Activated T-helper 9 cell treated with anti-CD3 and anti-CD28 coated beads, Interleukin-2, amount 50 U/mL, for 16 hours (primary cell): ENCODE results near the gene MYOM3.

Experiments used
- DNase-seq: peaks from one replicate; pipeline ENCODE4 v3.0.0-alpha.2; 2020; ENCODE audit warnings: low read depth

MYOM3 gene

DNA sequence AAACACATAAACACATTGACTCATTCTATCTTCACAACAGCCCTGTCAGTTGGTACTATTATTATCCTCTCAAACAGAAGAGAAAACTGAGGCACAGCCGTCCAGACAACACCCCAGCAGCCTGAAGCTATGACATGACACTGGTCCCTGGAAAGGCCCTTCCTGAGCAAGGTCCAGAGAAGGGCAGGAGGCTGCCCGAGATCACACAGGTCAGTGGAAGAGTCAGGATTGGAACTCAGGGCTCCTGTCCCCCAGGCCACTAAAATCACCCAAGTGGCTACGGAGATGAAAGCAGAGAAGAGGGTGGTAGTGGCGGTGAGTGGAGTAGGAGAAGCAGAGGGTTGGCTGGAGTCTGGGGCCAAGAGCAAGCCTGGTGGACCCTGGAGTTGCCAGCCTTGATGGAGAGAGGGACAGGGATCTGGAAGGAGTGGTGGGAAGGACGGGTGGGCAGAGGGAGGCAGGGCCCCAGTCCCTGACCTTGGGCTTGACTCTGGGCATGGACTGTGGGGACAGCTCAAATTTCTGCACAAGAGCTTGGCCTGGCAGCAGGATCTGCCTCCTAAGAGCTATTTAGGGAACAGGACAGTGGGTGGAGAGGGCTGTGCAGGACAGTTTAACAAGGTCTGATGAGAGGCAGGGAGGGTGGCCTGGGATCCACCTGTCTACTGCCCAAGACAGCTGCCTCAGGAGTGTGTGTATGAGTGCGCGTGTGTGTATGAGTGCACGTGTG lies 15.8 kb downstream of the MYOM3 start:
- DNase-seq: no peak

DNA sequence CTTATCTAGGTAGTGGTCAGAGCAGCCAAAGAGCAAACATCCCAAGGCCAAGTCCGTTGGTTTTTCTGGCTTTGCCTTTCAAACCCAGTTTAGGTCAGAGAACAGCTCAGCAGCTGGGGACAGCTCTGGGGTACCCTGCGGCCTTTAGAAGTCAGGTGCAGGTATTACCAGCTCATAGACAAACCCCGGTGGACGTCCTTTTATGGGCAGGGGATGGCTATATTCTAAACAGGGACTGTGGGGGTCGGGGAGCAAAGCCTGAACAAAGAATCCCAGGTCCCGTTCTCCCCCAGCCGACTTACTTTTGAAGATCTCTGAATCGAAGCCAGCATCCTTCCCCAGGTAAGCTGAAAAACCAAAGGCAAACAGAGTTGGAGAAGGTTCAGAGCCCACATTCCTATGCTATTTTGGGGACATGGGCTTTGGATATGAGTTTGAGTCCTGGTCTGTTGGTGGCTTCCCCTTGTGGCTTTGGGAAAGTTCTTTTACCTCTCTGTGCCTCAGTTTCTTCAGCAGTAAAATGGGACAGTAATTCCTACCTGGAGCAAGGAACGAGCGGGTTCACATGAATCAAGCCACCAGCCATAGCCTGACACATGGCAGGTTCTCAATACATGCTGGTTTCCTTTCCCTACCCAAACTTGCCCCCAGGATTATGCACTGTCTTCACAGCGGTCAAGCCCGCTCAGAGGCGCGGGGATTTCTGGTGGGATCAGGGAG lies 16.6 kb downstream of the MYOM3 start:
- DNase-seq: no peak

DNA sequence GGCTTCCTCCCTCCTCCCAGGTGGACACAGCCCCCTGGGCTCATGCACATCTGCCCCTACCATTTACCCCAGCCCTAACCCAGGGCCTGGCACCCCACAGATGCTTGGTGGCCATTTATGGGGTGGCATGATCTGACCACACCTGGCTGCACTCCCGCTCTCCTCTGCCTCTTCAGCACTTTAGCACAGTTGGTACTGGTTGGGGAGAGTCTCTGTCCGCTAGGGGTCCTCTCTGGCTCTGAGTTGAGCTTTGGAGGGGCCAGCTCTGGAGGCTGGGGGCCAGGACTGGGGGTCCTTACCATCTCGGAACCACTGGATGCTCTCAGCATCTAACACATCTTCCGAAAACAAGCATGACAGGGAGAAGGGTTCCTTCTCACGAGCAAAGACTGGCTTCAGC lies 17.4 kb downstream of the MYOM3 start:
- DNase-seq: no peak

DNA sequence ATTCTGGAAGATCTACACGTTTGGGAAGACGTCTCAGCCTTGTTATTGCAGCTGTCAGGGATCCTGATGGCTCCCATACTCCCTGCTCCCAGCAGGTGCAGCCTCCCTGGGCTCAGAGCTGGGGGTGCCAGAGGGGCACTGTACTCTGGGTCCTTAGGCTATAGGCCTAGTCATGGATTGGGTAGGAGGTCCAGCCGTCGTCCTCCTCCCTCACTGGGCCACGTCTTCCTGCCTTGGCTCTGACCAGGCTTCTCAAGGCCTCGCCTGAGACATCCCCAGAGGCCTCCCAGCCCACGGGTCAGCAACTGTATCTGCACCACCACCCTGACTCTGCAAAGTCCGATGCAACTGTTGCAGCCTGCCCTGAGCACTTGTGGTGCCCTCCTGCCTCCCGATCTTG lies 18.2 kb downstream of the MYOM3 start:
- DNase-seq: no peak

DNA sequence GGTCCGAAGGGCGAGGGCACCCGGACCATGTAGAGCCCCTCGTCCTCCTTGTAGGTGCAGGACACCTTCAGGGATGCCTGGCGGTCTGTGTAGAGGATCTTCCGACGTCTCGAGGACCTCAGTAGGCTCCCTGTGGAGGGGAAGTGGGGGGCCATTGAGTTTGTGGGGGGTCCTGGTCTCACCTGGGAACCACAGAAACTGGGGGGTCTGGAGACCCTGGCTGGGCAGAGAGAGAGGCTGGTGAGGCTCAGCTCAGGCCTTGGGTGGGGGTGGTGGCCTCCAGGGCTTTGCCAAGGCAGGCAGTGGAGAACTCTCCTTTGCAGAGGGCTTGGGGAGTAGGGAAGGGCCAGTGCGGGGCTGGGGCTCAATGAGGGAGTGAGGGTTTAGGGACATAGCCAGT lies 19.0 kb downstream of the MYOM3 start:
- DNase-seq: no peak

DNA sequence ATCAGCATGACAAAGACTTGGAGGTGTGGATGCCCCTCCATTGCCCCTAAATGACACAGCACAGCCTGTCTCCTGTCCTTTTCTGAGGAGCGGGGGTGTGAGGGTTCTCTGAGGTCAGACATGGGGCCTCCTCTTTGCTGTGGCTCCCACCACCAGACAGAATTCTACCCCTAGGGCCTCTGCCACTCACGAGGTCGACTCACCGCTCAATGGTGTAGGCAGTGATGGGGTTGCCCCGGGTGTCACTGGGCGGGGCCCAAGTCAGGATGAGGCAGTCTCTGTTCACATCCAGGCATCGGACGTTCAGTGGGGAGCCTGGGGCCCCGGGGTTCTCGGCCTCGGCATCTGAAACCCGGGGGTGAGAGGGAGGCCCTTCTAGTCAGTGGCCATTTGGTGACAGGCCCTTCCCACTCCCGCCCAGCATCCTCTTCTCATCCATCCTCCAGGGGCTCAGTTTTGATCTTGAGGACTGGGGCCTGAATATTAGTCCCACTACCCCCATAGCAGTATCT lies 19.9 kb downstream of the MYOM3 start:
- DNase-seq: no peak

DNA sequence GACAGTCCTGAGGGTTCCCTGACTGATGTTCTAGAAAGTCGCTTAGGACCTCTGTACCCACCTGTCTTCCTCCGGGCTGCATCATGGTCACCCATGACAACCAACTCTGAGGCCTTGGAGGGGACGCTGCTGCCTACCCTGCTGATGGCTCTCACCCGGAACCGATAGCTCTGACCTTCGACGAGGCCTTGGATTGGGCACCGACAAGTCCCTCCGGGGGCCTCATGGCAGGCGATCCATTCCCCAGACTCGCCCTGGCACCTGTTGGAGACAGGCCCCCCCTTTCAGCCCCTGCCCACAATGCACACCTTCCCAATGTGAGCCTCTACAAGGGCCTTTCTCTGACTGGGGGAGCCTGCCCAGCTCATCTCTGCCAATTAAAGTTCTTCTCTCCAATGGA lies 21.2 kb downstream of the MYOM3 start:
- no peak for DNase-seq

DNA sequence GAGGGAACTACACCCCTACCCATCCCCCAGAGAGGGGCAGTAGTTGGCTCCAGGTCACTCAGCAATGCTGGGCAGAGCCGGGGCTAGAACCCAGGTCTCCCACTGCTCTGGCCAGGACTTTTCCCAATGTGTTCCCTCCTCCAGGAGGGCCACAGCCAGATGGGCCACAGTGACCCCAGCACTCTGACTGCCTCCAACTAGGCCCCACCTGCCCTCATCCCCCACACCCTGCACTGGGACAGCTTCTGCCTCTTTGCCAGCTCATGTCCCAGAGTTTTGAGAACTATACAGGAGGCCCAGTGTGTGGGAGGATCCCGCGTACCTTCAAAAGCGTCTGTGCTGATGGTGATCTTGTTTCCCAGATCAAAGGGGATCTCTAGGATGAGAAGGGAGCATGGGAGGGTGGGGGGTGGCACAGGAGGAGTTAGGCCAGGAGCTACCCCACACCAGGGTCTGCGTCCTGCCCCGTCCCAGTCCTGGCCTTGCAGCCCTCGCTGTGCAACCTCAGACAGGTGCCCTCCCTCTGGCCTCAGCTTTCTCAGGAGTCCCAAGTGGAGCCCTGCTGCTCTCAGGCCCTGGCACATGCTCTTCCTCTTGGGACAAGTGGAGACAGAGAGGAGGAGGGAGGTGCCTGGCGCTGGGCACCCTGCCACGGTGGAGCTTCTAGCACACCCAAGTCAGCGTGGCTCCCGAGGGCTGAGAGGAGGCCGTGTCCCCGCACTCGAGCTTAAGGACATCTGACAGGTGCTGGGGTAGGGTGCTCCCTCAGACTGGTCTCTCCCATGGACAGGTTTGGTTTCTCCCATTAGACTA lies 22.0 kb downstream of the MYOM3 start:
- DNase-seq: no peak

DNA sequence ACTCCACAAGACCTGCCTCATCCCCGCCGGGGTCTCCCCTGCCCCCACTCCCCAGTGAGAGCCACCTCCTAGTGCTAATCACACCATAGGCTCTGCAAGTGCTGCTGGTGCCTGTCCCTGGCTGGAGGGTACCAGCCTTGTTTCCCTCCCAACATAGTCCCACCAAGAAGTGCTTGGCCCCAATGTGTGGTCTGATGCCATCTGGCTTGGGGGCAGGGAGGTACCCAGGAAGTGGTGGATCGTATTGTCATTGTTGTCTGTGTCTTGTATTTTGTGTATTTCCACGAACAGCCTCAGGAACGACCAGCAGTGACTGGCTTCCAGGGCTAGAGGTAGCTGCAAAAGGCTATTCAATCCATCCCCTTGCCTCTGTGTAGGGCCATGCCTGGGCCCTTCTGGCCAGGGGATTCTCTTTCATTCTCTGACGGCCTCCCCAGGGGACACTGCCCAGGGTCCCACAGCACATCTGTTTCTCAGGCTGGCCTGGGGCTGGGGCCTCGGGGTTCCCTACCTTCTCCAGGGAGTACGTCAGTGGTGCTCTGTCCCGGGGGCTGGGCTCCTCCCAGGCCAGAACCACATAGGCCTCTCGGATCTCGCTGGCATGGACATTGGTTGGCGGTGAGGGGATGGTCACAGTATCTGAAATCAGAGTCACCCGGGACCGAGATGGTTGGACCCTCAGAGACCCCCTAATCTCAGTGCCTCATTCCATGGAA lies 22.8 kb downstream of the MYOM3 start:
- DNase-seq: no peak

DNA sequence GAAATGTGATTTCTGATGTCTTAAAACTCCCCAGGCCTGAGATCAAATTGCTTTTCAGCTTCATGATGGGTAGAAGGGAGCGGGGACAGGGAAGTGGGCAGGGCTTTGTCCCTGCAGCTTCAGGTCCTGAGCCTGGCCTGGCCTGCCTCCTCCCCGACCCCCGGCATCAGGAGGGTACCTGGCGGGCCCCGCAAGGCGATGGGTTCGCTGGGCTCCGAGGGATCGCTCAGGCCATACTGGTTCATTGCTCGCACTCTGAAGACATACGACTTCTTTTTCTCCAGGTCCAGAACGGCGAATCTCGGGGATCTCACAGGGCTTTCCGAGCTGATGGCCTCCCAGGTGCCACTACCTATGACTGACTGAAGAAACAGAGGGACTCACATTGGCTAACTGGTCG lies 25.5 kb downstream of the MYOM3 start:
- no peak for DNase-seq

DNA sequence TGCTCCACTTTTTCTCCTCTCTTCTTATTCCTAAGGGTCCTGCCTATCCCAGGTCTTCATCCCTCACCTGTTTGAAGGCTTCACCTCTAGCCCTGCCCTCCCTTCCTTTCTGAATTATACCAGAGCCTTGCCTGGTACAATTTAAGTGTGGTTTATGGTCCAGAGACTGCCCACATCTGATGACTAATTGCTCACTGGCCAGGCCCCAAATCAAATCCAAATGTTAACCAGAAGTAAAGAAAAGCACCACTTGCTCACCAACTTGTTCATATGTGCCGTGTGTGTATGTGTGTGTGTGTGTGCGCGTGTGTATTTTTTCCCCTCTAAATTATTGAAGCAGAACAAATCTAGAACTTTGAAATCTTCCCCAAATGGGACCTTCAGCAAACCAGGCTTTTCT lies 26.4 kb downstream of the MYOM3 start:
- no peak for DNase-seq

DNA sequence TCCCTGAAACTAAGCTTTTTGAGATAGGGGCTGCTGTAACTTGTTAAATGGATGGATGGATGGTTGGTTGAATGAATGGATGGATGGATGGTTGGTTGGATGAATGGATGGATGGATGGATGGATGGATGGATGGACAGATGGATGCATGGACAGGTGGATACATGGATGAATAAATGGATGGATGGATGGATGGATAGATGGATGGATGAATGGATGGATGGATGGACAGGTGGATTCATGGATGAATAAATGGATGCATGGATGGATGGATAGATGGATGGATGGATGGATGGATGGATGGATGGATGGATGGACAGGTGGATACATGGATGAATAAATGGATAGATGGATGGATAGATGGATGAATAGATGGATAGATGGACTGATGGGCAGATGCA lies 26.9 kb downstream of the MYOM3 start:
- no peak for DNase-seq

DNA sequence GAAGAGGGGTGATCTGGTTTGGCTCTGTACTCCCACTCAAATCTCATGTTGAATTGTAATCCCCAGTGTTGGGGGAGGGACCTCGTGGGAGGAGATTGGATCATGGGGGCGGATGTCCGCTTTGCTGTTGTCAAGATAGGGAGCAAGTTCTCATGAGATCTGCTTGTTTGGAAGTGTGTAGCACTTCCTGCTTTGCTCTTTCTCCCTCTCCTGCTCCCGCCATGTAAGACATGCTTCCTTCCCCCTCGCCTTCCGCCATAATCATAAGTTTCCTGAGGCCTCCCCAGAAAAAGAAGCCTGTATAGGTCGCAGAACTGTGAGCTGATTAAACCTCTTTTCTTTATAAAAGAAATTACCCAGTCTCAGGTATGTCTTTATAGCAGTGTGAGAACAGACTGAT lies 27.9 kb downstream of the MYOM3 start:
- no peak for DNase-seq

DNA sequence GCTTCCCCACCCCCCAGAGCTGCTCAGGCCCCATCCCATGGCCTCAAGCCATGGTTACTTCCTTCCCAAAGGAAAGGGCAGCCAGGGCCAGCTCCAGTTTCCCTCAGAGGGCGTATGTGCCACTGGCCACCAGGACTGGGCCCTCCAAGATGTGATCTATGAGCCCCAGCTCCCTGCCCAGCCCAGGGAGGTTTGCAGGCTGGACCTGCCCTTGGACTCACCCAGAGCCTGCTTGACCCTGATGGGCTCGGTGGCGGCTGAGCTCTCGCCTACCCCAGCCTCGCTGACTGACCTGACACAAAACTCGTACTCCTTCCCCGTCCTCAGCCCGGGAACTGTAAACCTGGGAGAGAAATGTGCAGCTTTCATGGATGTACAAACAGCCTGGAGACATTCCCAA lies 29.6 kb downstream of the MYOM3 start:
- no peak for DNase-seq

DNA sequence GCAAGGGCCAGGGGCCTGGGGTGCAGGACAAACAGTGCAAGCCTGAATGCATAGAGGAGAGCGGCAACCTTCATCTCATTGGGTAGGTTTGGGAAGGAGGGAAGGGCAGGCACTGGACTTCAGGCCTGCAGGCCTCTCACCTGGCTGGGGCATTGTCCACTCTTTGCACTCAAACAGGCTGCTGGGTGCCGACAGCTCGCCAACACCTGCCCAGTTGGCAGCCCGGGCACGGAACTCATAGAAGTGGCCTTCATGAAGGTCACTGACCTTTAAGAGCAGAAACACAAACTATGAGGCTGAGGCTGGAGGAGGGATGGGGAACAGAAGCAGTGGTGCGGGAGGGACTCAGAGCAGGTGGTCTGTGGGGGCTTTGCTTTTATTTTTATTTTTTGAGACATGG lies 30.7 kb downstream of the MYOM3 start:
- no peak for DNase-seq

DNA sequence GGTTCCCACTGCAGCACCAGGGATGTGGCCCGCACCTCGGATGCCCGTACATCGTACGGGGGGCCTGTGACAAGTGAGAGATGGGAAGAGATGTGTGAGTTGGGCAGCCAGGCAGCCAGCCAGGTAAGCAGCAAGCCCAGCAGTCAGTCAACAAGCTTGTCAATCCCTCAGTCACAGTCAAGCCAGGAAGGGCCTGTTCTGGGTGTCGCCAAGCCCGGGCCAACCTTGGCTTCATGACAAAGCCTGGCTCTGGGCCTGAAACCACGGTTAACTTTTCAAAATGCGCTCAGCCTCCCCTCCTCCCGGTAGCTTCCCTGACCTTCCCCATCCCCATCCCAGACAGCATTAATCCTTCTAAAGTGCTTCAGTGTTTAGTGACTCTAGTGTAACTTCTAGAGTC lies 31.8 kb downstream of the MYOM3 start:
- DNase-seq: no peak

DNA sequence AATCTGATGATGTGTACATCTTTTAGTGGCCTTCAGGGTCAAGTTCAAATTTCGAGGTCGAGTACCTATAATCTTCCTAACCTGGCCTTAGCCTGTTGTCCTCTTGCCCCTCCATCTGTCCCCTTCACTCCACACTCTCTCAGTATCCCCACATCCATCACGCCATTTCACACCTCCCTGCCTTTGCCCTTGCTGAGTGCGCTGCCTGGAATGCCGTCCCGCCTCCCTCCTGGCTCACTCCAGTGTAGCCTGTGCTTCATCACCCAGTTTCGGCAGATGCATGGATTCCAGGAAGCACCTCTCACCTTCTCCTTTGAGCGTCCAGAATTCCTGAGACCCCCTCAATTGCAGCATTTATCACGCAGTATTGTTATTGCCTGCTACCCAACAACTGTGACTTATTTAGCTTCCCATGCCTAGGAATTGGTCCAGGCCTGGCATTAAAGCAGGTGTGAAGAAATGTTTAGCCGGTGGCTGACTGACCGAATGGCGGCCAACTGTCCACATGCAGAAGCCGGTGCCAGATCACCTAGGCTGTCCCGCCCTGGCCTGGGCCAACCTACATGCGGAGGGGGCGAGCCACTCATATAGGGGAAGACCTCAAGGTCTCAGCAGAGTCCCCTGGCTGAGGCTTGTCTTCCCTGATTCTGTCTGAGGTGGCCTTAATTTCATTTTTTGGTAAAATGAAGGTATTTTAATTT lies 34.5 kb downstream of the MYOM3 start:
- DNase-seq: no peak

DNA sequence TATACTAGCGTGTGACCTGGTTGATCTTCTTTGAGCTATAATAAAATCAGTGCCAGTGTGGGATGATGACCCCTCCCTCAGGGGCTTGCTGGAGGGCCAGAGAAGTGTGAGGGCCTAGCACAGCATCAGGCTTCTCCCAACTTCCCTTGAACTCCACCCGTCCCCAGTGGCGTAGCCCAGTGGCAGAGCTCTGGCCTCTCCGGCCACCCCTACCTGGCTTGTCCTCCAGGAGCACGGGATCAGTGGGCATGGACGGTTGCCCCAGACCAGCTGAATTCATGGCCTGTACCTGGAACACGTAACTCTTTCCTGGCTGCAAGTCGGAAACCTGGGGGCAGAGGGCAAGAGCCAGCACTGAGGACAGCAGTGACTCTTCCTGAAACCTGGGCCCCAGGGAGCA lies 36.0 kb downstream of the MYOM3 start:
- DNase-seq: no peak

DNA sequence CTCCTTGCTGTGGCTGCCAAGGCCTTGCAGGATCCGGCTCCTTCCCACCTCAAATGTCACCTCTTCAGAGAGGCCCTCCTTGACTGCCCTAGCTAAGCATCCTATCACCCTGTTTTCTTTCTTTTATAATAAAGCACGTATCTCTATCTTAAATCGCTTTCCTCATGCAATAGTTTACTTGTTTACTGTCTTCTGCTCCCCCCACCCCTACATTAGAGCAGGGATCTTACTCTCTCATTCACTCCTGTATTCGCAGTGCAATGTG lies 36.4 kb downstream of the MYOM3 start:
- no peak for DNase-seq

DNA sequence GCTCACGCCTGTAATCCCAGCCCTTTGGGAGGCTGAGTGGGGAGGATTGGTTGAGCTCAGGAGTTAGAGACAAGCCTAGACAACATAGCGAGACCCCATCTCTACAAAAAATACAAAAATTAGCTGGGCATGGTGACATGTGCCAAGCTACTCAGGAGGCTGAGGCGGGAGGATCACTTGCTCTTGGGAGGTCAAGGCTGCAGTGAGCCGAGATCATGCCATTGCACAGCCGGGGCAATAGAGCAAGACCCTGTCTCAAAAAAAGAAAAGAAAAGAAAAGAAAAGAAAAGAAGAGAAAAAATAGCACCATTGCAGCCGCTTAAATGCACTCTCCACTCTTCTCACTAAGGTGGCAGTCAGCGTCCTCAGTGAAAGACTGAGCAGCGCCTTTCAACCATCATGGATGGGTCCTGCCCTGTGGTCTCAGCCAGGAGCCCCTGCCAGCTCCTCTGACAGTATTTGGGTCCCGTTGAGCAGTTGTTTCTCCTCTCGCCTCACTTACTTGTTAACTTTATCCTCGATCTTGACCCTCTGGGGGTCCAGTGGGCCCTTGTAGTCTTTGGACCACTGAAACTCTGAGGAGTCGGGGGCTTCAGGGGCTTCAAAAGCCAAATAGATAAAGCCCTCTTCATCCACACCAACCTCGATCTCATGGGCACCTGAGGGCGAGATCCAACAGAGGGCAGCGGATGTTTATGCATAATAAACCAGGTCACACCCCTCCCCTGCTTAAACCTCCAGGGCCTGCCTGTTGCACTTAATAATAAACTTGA lies 36.9 kb downstream of the MYOM3 start:
- no peak for DNase-seq

DNA sequence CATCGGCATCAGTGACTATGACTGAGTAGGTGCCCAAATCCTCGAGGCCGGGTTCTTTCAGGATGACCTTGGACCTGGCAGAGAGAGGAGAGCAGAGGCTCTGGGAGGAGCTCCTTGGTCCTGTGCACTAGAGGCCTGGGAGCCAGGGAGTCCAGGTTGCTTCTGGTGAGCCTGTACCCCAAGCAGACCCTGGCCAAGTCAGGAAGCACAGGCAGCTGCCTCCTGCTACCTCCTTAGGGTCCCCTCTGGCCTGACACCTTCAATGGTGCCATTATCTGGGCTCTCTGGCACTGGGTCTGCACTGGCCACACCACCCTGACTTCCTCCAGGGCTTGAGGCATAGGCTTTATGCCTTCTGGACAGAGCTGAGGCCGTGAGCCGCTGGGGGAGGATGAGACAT lies 37.7 kb downstream of the MYOM3 start:
- DNase-seq: no peak
